Neural progenitor cell (in vitro differentiated cells): ENCODE data around the gene NFATC2IP.

Experiments used
- EZH2 ChIP-seq: fragments of 200-600 bp; sonication (generic); IDR thresholded peaks from 2 replicates; pipeline ENCODE4 v1.6.1; 2017; ENCODE audit warnings: antibody characterized with exemption, mild to moderate bottlenecking, moderate library complexity
- TF ChIP-seq, protein P1 (sequence below): fragments of 200-600 bp; sonication (generic); IDR thresholded peaks from 2 replicates; pipeline ENCODE4 v1.5.1; 2017; ENCODE audit warnings: antibody characterized with exemption, mild to moderate bottlenecking

DNA sequence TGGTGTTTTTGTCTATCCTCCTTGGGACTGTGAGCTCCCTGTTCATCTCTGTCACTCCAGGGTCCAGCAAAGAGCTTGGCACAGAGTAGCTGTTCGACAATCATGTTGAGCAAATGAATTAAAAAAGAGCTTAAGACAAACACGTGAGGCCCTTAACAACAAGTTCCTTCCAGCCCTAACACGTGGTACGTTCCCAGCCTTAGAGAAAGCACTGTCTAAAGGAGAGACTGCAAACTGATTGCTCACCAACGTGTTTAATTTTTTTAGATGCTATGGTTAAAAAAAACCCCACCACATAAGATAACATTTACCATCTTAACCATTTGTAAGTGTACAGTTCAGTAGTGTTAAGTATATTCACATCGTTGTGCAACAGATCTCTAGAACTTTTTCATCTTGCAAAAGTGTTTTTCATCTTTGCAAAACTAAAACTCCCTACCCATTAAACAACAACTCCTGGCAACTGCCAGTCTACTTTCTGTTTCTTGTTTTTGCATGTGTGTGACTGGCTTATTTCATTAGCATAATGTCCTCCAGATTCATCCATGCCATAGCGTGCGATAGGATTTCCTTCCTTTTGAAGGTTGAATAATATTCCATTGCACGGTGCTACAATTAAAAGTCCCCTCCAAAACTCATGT lies 62.3 kb downstream of the NFATC2IP start:
- TF ChIP-seq, protein P1, sequence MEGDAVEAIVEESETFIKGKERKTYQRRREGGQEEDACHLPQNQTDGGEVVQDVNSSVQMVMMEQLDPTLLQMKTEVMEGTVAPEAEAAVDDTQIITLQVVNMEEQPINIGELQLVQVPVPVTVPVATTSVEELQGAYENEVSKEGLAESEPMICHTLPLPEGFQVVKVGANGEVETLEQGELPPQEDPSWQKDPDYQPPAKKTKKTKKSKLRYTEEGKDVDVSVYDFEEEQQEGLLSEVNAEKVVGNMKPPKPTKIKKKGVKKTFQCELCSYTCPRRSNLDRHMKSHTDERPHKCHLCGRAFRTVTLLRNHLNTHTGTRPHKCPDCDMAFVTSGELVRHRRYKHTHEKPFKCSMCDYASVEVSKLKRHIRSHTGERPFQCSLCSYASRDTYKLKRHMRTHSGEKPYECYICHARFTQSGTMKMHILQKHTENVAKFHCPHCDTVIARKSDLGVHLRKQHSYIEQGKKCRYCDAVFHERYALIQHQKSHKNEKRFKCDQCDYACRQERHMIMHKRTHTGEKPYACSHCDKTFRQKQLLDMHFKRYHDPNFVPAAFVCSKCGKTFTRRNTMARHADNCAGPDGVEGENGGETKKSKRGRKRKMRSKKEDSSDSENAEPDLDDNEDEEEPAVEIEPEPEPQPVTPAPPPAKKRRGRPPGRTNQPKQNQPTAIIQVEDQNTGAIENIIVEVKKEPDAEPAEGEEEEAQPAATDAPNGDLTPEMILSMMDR, result no peak
- TF ChIP-seq EZH2, result no peak
